DOHH2 (cell line): Measurements from ENCODE around the gene SEMA5A.

Experiments used
- H3F3A ChIP-seq: fragments of 200-600 bp; sonication (generic), shearing (Covaris generic); 2 replicates; pipeline ENCODE4 v1.6.0; 2016; ENCODE audit warnings: antibody characterized with exemption, mild to moderate bottlenecking; ENCODE audit not compliant: control insufficient read depth, insufficient read depth
- H3K27ac ChIP-seq: fragments of 200-600 bp; sonication (generic); 2 replicates; pipeline ENCODE4 v1.5.1; 2014; ENCODE audit warnings: low read depth, mild to moderate bottlenecking, low read length, moderate library complexity
- H3K27me3 ChIP-seq: fragments of 200-600 bp; sonication (generic); 2 replicates; pipeline ENCODE4 v1.6.1; 2014; ENCODE audit warnings: mild to moderate bottlenecking, low read length, mixed read lengths; ENCODE audit not compliant: control insufficient read depth
- H3K36me3 ChIP-seq: fragments of 200-600 bp; sonication (generic); 2 replicates; pipeline ENCODE4 v1.6.1; 2014; ENCODE audit warnings: mild to moderate bottlenecking, low read length, moderate library complexity, mixed read lengths; ENCODE audit not compliant: control insufficient read depth
- H3K4me1 ChIP-seq: fragments of 200-600 bp; sonication (generic); 2 replicates; pipeline ENCODE4 v1.6.1; 2014; ENCODE audit warnings: mild to moderate bottlenecking, low read length, mixed read lengths; ENCODE audit not compliant: control insufficient read depth
- H3K4me2 ChIP-seq: fragments of 200-600 bp; sonication (generic); 2 replicates; pipeline ENCODE4 v1.6.0; 2014; ENCODE audit warnings: mild to moderate bottlenecking, low read length, moderate library complexity
- H3K4me3 ChIP-seq: fragments of 200-600 bp; sonication (generic); 2 replicates; pipeline ENCODE4 v1.5.1; 2014; ENCODE audit warnings: mild to moderate bottlenecking, low read length, mixed read lengths
- H3K79me2 ChIP-seq: fragments of 200-600 bp; sonication (generic); 2 replicates; pipeline ENCODE4 v1.6.1; 2014; ENCODE audit warnings: mild to moderate bottlenecking, low read length, mixed read lengths; ENCODE audit not compliant: control insufficient read depth
- H3K9me2 ChIP-seq: fragments of 200-600 bp; sonication (generic); replicated peaks from 2 replicates; pipeline ENCODE4 v1.6.1; 2014; ENCODE audit warnings: mild to moderate bottlenecking, low read length, mixed read lengths; ENCODE audit not compliant: control insufficient read depth
- H3K9me3 ChIP-seq: fragments of 200-600 bp; sonication (generic); 2 replicates; pipeline ENCODE4 v1.6.1; 2014; ENCODE audit warnings: antibody characterized with exemption, low read length, mixed read lengths; ENCODE audit not compliant: control insufficient read depth, insufficient read depth
- H4K20me1 ChIP-seq: fragments of 200-600 bp; sonication (generic); 2 replicates; pipeline ENCODE4 v1.6.0; 2014; ENCODE audit warnings: low read depth, mild to moderate bottlenecking, antibody characterized with exemption, low read length, moderate library complexity; ENCODE audit not compliant: control insufficient read depth, insufficient read depth
- EZH2phosphoT487 ChIP-seq: fragments of 200-600 bp; sonication (generic); IDR thresholded peaks from 2 replicates; pipeline ENCODE4 v1.6.1; 2017; ENCODE audit warnings: borderline replicate concordance, mild to moderate bottlenecking, antibody characterized with exemption, low read length, moderate library complexity, mixed read lengths
- TF ChIP-seq, protein P1 (sequence below): fragments of 200-600 bp; sonication (generic); IDR thresholded peaks from one replicate; pipeline ENCODE4 v1.5.1; 2014; ENCODE audit warnings: antibody characterized with exemption, mild to moderate bottlenecking, low read depth, low read length; ENCODE audit not compliant: poor library complexity, severe bottlenecking

Gene SEMA5A

DNA sequence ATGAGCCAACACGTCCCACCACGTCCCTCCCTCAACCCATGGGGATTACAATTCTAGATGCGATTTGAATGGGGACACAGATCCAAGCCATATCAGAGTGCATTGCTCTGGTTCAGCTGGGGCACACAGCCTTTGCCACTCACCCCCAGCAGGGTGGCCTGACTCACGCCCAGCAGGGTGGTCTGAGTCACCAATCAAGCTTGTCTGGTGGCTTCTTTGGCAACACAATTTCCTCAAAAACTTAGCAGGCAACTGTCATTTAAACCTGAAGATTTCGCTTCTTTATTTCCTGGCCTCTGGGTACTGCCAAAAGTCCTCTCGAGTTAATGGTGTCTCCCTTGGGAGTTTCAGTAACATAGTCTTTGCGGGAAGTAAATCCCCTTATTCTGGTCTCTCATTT is 16.3 kb upstream of the SEMA5A start:
- Histone ChIP-seq H3F3A (no peaks in the 10 kb centered on the region), H3K79me2 (no peaks in the 10 kb centered on the region), H3K9me3 (no peaks in the 10 kb centered on the region), H3K36me3 (no peaks in the 10 kb centered on the region), H3K4me3 (no peak overlapping the region), H3K27ac (no peak overlapping the region), H3K9me2 (no peaks in the 10 kb centered on the region), H3K27me3 (no peaks in the 10 kb centered on the region), H3K4me2 (no peak overlapping the region), H3K4me1 (no peaks in the 10 kb centered on the region), H4K20me1 (no peaks in the 10 kb centered on the region)
- TF ChIP-seq, protein P1, sequence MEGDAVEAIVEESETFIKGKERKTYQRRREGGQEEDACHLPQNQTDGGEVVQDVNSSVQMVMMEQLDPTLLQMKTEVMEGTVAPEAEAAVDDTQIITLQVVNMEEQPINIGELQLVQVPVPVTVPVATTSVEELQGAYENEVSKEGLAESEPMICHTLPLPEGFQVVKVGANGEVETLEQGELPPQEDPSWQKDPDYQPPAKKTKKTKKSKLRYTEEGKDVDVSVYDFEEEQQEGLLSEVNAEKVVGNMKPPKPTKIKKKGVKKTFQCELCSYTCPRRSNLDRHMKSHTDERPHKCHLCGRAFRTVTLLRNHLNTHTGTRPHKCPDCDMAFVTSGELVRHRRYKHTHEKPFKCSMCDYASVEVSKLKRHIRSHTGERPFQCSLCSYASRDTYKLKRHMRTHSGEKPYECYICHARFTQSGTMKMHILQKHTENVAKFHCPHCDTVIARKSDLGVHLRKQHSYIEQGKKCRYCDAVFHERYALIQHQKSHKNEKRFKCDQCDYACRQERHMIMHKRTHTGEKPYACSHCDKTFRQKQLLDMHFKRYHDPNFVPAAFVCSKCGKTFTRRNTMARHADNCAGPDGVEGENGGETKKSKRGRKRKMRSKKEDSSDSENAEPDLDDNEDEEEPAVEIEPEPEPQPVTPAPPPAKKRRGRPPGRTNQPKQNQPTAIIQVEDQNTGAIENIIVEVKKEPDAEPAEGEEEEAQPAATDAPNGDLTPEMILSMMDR: no peak
- no peak for TF ChIP-seq EZH2phosphoT487

DNA sequence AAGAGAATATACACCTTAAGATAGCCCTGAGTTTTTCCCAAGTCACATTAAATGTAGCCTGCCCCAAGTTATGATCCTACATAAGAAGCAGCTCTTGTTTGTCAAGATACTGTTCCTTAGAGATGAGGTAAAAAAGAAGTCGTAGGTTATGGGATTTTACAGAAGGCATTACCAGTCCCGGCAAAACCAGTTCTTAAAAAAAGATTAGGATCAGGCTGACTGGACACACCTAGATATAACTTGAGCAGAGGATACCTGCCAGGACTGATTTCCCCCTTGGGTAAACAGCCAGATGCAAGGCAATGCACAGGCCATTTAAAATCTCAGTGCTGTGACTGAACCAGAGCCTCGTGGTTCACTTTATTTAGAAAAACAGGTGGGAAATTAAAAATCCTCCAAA is 14.1 kb upstream of the SEMA5A start:
- H3K4me3 ChIP-seq: no peak overlapping the region
- no peaks in the 10 kb centered on the region for H3K27me3 ChIP-seq
- H3K9me3 ChIP-seq: no peaks in the 10 kb centered on the region
- no peaks in the 10 kb centered on the region for H4K20me1 ChIP-seq
- no peak overlapping the region for H3K27ac ChIP-seq
- no peaks in the 10 kb centered on the region for H3K36me3 ChIP-seq
- no peaks in the 10 kb centered on the region for H3F3A ChIP-seq
- no peaks in the 10 kb centered on the region for H3K79me2 ChIP-seq
- no peak overlapping the region for H3K4me2 ChIP-seq
- H3K4me1 ChIP-seq: no peaks in the 10 kb centered on the region
- TF ChIP-seq EZH2phosphoT487: no peak
- TF ChIP-seq, protein P1: no peak
- no peaks in the 10 kb centered on the region for H3K9me2 ChIP-seq

DNA sequence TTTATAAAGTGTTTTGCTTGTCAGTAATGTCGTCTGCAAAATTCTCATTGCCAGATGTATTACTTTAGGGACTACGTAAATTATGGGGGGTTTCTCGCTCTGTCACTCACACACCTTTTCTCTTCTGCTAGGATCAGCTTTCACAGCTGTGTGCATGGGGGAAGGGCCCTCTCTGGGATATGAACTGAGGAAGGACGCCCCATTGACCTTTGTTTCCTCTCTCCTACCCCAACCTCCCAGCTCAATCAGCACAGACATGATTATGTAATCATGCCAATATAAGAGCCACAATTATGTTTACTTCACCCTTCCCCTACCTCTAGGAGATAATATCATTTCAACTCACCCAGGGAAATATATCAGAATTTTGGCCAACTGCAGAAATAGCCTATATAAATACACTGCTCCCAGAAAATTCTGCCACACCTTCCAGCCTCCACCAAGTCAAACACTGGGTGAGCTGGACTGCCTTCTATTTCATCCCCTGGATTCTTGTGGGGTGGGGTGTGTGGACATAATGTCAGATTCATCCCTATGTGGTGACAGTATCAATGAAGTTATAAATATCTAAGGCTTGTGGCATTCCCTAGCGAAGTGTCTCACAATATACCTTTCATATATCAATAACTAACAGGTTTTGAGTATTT is 12.6 kb upstream of the SEMA5A start:
- no peak overlapping the region for H3K4me3 ChIP-seq
- no peaks in the 10 kb centered on the region for H3K27me3 ChIP-seq
- H3K9me3 ChIP-seq: no peaks in the 10 kb centered on the region
- H3K27ac ChIP-seq: no peak overlapping the region
- no peaks in the 10 kb centered on the region for H3F3A ChIP-seq
- no peaks in the 10 kb centered on the region for H3K79me2 ChIP-seq
- H3K4me1 ChIP-seq: no peaks in the 10 kb centered on the region
- H4K20me1 ChIP-seq: no peaks in the 10 kb centered on the region
- H3K36me3 ChIP-seq: no peaks in the 10 kb centered on the region
- H3K9me2 ChIP-seq: no peaks in the 10 kb centered on the region
- no peak overlapping the region for H3K4me2 ChIP-seq
- TF ChIP-seq, protein P1: no peak
- no peak for TF ChIP-seq EZH2phosphoT487
